ENCODE measurements around the gene TMEM179. TPM values are rescaled to one million over a fixed set of nuclear protein-coding genes. Genes with fewer than 3 reads are reported as not detected.

TMEM179 gene
- total RNA-seq, 1 experiment from 2014 or later, result 11.4 TPM

DNA sequence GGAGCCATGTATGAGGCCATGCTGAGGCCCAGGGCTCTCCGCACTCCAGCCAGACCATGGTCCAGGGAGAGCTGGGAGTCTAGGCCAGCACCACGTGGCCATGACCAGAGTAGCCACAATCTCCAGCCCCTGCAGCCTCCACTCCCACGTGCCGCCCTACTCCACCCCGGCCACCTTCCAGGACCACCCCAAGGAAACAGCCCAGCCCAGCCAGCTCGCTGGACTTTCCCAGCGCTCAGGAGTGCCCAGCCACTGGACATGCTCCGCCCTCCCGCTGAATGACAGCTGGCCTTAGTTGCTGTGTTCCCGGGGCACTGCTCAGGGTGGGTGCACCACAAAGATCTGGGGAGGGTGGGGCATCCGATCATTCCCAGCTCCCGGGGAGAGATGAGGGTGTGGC, 27.1 kb downstream of the TMEM179 start:
- H3K9me3 Mint-ChIP-seq, result no peaks in the 10 kb centered on the region
- WGBS (ENCODE audit: extremely low coverage, insufficient read length, low lambda C conversion rate), result no CpG with 5 or more reads among the region's 12 CpGs
- no peaks in the 10 kb centered on the region for H3K4me1 ChIP-seq (ENCODE audit: insufficient read depth, low read length)

More for the DNA sequence above, 27.1 kb downstream of the TMEM179 start:
- TF ChIP-seq CTCF (conservative IDR thresholded peaks at IDR 0.05), result no peak
- Mint-ChIP-seq H3K36me3 (ENCODE audit: insufficient read depth in 1 of 3, low read depth in 3 of 3) (no peaks in the 10 kb centered on the region), H3K27me3 (ENCODE audit: low read depth) (no peaks in the 10 kb centered on the region; the same call in 1 of the 2 replicates), H3K4me3 (no peak overlapping the region), H3K4me1 (peaks cover 0 to 7% of the 10 kb centered on the region in 2 experiments; a peak in 2 of 4 replicates), H3K27ac (no peak overlapping the region)
- no peak overlapping the region for H3K4me2 ChIP-seq (ENCODE audit: insufficient read depth, insufficient read length, low read length)
- no peak overlapping the region for H3T11ph ChIP-seq (ENCODE audit: low read length)
- H2BK20ac ChIP-seq (ENCODE audit: low read depth, low read length, poor library complexity, severe bottlenecking), result no peak overlapping the region
- no peak overlapping the region for H2BK15ac ChIP-seq (ENCODE audit: low read depth, low read length)
- H3K79me2 ChIP-seq (ENCODE audit: insufficient read depth, low read length), result no peaks in the 10 kb centered on the region
- H2BK12ac ChIP-seq (ENCODE audit: insufficient read length, low read depth, low read length), result no peak overlapping the region
- H3K14ac ChIP-seq (ENCODE audit: insufficient read depth, low read length), result no peak overlapping the region
- H3K56ac ChIP-seq (ENCODE audit: insufficient read length, low read depth, low read length), result no peak overlapping the region
- H3K18ac ChIP-seq (ENCODE audit: insufficient read length, low read depth, low read length), result no peak overlapping the region
- no peaks in the 10 kb centered on the region for H3K9me3 ChIP-seq (ENCODE audit: control insufficient read depth, low read depth, low read length)
- H2AK5ac ChIP-seq (ENCODE audit: insufficient read length, low read length), result no peak overlapping the region
- no peak overlapping the region for H3K9ac ChIP-seq (ENCODE audit: extremely low read depth, insufficient read length, low read length)
- no peak overlapping the region for H4K91ac ChIP-seq (ENCODE audit: insufficient read length, low read depth, low read length)
- no peak overlapping the region for H2BK5ac ChIP-seq (ENCODE audit: insufficient read length, low read length)
- no peak overlapping the region for H4K5ac ChIP-seq (ENCODE audit: insufficient read length, low read depth, low read length)
- no peak overlapping the region for H4K8ac ChIP-seq (replicated peaks; ENCODE audit: insufficient read length, low read depth, low read length)
- no peaks in the 10 kb centered on the region for H4K20me1 ChIP-seq (ENCODE audit: control insufficient read depth, insufficient read depth, insufficient read length)
- H3K79me1 ChIP-seq (ENCODE audit: insufficient read depth, low read depth, low read length, poor library complexity, severe bottlenecking), result no peaks in the 10 kb centered on the region
- H3K23ac ChIP-seq (ENCODE audit: insufficient read length, low read depth, low read length), result no peak overlapping the region
- H3K4ac ChIP-seq (ENCODE audit: low read depth, low read length), result no peak overlapping the region
- no peak overlapping the region for H2AFZ ChIP-seq (ENCODE audit: low read length)
- no peak for DNase-seq
- no peaks in the 10 kb centered on the region for H3K23me2 ChIP-seq (ENCODE audit: insufficient read length, low read depth, low read length, poor library complexity, severe bottlenecking)
- no peaks in the 10 kb centered on the region for H3K27me3 ChIP-seq (ENCODE audit: insufficient read depth, low read length)
- H3K27ac ChIP-seq (ENCODE audit: insufficient read length, low read depth, low read length), result no peak overlapping the region
- H2BK120ac ChIP-seq (ENCODE audit: low read depth, low read length, poor library complexity, severe bottlenecking), result no peak overlapping the region

Data from H9 (cell line).